HG02840 (cell line): ENCODE data around the gene ACOT11.
"Not testable (repeated sequence)": the region's sequence is repeated elsewhere in the genome, so short reads cannot be mapped to it uniquely, and the experiment has no call there.

Source experiments
- ATAC-seq: cut with Tn5 transposase; IDR thresholded peaks from one replicate; pipeline ENCODE4 v1.9.1; 2021; ENCODE audit warnings: mild to moderate bottlenecking, moderate library complexity, moderate number of reproducible peaks; ENCODE audit not compliant: unreplicated experiment, low FRiP score

Gene ACOT11

DNA sequence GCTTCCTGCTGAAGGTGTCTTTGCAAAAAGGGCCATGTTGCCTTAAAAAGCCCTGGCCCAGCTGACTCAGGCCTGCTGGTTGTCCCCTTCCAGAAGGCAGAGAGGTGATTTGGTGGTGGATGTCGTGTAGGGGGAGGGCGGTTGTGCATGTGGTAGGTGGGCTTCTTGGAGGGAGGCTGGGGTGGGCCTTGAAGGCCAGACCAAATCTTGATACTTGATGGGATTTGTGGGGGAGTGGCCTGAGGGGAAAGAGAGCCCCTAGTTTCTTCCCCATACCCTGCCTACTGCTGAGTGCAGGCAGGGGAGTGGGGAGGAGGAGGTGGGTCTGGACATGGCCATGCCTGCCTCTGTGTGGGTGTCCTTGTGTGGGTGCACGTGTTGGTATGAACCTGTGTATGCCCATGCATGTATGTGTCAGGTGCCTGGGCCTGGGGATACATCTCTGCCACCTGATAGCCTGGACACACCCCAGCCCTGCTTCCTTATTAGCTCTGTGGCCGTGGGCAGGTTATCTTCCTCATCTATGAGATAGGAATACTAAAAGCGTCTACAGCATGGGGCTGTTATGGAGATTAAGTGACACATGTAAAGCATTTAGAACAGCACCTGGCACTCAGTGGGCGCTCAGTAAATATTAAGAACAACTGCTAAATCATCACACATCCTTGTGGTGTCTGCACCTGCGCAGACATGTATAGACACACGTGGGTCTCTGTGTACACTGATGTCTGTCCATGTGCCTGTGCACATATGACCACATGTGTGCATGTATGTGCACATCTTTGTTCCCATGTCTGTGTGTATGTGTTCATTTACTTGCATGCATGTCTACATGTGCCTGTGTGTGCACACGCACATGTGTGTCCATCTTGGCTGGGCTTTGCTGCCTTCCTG lies 58.3 kb downstream of the ACOT11 start:
- ATAC-seq = no peak

DNA sequence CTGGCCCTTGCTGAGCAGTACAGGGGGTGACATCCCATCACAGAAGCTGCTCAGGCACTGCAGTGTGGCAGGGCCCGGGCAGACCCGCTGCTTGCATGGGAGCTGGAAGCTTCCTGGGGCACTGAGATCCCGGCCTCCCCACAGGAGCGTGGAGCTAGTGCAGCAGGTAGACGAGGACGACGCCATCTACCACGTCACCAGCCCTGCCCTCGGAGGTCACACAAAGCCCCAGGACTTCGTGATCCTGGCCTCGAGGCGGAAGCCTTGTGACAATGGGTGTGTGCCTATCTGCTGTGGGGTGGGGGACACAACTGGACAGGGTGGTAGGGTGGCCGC lies 58.9 kb downstream of the ACOT11 start:
- ATAC-seq = no peak

DNA sequence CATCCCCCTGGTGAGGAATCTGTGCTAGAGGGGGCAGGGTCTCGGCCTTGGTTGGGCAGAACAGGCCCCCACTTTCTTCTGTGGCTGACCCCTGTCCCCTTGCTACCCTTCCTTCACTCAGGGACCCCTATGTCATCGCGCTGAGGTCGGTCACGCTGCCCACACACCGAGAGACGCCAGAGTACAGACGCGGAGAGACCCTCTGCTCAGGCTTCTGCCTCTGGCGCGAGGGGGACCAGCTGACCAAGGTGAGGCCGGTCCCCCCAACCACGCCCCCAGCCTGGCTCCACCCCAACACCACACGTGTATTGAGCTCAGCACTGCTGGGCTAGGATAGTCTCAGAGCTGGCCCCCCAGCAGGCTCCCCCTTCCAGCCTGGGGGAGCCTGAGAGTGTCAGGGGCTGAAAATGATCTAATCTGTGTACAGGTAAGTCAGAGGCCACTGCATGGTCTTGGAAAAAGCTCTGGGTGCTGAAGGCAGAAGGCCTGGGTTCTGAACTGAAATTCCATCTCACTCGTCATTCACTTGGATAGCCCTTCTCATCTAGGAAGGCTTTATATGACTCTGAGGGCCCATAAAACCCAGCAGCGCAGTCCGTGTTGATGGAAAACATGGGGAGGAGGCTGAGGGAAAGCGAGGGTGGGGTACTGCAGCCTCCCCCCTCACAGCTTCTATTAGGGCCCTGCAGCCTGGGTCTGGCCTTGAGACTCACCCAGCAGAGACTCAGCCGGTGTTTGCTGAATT lies 60.0 kb downstream of the ACOT11 start:
- no peak for ATAC-seq

DNA sequence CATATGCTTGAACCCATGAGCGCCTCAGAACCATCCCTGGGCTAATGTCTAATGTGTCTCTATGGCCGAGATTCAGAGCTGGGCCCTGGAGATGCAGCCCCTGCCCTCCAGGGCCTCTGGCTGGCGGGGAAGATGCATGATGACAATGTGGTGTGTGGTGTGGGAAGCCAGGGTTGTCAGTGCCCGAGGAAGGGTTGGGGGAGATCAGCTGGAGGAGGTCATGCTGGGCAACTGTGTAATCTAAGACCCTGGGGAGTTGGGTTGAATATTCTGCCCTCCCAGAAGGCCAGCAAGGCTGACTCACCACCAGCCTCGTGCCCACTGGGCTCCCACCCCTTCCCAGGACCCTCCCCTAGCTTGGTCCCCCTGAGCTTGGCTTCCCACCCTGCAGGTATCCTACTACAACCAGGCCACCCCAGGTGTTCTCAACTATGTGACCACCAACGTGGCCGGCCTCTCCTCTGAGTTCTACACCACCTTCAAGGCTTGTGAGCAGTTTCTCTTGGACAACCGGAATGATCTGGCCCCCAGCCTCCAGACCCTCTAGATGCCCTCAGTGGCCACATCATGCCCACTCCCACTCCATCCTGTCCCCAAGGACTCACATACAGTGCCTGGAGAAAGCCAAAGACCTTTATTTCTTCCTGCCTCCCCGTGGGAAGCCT lies 60.7 kb downstream of the ACOT11 start:
- no peak for ATAC-seq

DNA sequence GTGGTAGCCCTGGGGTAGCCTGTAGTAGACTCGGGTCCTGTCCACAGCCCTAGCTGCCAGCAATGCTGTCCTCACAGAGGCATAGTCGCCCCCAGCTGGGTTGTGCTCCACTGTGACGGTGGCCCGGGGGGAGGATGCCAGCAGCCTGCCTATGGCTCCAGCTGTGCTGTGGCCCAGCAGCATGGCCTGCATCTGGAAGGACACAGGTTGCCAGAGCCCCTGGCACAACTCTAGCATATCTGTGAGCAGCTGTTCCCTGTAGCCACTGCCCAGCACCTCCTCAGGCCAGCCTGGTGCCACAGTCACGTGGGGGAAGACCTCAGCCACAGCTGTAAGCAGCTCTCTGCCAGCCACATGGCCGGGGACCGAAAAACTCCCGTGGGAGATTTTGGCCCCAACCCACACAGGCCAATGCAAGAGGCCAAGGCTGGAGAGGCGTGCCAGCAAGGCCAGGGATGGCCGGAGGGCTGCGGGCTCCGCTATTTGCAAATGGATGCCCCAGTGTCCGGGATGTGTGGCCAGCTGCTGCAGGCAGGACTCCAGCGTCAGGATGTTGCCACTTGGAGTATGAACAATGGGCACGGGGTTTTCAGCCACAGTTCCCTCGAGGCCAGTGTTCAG lies 61.4 kb downstream of the ACOT11 start:
- no peak for ATAC-seq

DNA sequence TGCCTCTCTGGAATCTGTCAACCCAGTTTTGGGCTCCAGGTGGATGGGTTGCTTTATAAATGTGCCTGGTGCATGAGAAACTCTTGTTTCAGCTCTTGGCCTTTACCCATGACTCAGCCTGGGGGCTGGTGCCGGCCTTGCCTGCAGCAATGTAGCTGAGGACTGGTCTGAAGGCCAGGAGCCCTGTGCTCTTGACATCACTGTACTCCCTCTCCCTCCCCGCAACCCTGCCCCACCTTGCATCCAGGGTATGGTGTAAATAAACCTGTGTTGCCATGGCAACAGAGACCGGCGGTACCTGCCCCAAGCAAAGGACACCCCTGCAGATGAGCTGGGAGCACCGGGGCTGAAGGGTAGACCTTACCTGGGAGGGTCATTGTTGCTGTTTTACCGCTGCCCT lies 62.0 kb downstream of the ACOT11 start:
- no peak for ATAC-seq

DNA sequence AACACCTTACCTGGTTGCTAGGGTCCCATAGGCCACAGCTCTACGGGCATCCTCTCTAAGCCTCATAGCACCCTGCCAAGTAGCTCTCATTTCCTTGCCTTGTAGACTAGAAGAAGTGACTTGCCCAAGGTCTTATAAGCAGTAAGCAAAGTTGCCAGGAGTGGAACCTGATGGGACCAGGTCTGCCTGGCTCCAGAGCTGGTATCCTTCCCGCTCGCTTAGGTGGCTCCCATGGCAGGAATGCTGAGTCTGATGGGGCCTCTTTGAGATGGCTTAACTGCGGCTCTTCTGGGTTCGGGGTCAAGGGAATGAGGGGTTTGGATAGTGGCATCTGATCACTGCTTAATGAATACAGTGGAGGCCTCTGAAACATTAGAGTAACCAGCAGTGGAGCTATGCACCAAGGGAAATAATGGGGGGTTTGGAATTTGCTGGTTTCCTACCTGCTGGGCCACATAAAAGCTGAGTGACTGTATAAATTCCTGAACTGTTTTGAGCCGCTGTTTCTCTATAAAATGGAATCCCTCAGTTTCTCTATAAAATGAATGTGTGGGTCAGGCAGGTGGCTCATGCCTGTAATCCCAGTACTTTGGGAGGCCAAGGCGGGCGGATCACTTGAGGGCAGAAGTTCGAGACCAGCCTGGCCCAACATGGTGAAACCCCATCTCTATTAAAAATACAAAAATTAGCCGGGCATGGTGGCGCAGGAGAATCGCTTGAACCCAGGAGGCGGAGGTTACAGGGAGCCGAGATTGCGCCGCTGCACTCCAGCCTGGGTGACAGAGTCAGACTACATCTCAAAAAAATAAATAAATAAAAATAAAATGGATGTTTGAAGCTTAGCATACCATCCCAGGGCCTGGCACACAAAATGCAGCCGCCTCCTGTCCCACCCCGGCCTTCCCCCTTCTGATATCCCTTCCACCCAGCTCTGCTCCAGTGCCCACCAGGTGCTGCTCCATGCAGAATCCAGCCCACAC lies 62.9 kb downstream of the ACOT11 start:
- ATAC-seq = no peak

DNA sequence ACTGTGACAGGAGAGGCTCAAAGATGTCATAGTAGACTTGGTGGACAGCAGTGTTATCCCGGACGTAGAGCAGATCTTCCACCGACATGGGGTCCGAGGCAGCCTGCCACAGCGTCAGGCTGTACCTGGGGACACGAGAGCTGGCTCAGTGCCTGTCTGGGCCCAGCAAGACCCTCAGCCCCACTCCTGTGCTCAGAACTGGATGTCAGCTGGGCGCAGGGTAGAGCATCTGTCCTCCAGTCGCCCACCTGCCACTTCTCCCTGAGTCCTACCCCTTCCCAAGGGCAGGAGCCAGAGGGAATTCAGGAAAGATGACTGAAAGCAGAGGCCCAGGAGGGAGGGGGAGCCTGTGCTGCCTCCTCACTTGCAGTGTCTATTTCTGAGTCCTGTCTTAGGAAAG lies 63.6 kb downstream of the ACOT11 start:
- no peak for ATAC-seq

DNA sequence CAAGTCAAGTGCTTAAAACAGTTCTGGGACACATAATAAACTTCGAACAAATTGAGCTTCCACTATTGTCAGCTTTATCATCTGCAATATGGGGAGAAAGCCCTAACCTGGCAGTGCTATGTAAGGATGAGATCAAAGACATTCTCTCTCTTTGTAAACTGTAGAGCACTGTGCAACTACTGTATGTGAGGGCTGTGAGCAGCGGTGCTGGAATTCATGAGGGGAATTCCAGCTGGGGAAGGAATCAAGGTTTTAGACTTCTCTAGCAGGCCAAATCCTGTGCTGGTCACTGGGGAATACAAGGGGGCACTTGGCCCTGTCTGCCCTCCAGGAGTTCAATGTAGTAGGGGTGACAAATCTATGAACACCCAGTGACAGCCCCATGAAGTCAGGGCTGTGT lies 66.0 kb downstream of the ACOT11 start:
- no peak for ATAC-seq

DNA sequence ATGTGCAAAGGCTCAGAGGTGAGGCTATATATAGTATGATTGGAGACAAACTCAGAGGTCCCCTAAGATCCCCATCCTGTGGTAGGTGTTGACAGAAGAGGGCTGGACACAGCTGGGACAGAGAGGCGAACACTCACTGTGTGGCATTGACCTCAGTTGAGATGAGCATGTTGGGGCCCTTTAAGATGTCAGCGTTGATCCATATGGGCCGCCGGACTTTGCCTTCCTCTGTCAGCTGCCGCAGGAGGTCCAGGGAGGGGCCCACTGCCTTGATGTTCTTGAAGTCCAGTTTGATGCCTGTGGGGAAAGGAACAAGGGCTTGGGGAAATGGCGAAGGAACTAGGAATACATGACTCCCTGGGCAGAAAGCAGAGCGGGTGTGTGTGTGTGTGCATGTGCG lies 66.5 kb downstream of the ACOT11 start:
- ATAC-seq = no peak

DNA sequence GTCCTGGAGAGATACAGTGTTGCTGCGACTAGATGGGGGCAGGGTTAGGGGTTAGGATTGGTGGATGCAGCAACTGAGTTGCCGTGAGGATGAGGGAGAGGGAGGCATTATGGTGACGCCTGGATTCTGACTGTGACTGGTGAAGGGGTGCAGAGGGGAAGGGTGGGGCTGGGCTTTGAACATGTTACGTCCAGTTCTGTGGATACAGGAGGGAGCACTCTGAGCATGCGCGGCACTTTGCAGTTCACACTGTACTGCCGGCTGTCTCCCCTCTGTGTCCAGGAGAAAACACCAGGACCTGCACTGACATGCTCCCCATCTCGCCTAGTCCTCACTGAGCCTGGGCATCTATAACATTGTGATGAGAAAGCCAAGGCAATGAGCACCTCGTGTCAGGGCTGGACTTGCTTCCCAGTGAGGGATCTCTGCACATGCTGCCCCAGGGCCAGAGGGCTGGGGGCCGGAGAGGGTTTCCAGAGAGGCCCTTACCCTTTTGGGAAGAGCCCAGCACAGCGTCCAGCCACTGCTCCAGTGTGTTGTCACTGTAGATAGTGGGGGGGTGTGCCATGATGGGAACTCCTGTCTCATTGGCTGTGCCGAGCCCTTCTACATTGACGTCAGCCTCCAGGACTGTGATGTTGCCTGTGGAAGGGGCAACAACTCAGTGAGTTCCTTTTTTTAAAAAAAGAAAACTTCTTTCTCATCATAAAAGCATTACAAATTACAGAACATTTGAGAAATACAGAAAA lies 67.7 kb downstream of the ACOT11 start:
- no peak for ATAC-seq

DNA sequence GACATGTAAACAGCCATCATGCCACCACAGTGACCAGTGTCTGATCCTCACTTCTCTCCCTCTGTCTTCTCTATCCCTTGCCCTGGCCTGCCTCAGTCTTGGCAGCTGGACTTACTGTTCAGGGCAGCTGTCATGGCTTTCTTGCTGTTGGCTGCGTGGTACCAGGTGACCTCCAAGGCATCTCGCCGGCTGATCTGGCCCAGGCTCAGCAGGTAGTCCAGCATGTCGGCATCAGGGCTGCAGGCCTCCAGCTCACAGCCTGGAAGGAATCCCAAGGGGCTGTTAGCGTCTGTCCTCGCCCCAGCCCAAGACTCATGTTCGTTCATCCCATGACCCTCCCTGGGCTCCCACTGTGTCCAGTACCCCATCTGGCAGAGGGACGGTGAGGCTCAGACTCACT lies 71.7 kb downstream of the ACOT11 start:
- ATAC-seq = no peak

DNA sequence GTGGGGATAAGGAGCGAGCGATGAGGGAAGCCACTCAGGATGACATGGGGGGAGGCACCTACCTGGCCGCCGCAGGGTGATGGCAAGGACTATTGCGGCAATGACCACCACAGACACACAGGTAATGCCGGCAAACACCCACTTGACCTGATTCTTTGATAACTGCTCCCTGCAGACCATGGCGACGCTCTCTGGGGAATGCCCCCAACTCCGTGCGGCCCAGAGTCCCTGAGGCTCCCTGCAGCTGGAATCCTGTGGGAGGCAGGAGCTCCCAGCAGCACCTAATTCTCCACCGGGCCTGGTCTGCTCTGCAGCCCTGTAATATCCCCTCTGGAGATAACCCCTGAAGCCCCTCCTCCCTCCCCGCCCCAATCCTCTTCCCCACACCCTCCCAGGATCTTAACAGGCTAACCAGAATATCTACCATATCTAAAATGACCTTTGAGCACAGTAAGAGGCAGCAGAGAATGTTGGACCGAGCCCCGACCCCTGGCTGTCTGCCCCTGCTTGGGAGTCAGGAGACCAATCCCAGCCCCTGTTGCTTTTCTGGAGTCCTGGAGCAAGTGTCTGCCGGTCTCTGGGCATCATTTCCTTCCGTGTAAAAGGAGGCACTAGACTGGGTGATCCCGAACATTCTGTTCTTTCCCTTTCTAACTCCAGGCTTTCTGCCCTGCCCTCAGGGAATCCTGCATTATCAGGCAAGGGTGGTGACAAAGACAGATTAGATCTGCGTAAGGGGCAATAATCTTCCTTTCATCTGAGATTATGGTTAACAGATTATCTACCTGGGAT lies 75.4 kb downstream of the ACOT11 start, which contains the start of gene FAM151A:
TSS of gene FAM151A (minus strand) at position 310 of the 792 bp plus-strand sequence. CDS start at position 180, 130 bp downstream.
- no peak for ATAC-seq

DNA sequence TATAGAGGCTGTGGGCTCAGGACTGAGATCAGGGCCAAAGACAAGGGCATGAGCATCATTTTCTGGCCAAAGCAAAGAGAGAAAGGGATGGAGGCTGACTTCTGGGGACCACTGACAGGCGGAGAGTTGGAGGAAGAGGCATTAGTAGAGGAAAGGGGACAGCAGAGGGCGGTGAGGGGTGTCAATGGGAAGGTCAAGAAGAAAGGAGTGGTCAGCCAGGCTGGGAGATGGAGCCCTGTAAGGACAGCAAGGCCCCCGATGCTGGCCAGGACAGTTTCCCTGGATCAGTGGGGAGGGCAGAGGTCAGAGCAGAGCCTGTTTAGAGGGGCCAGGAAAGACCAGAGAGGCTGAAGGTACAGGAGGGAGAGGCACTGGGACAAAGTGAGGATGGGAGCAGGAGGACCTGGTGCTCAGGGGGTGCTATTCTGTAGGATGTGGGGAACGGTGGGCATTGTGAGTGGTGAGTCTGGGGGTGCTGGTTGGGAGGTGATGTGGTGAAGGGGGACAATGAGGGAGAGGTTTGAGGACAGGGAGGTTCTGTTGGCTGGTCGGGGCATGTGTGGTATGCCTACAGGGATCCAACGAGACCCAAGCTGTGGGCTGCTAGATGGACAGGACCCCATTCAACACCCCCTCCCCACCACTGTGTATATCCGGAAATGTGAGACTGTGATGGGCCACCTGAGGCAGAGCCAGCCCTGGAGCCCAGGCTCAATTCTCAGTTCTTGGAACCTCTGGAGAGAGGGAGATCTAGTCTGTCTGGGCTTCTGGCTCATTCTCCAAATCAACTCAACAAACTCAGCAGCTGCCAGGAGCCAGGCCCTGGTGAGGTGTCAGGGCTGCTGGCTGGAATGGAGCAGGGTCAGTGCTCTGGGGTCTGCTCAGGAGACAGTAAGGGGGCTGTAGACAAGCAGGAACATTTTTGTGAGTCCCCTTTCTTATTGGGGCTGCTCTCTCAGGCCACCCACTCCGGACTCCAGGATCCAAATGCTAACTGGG lies 76.7 kb downstream of the ACOT11 start:
- ATAC-seq = no peak

DNA sequence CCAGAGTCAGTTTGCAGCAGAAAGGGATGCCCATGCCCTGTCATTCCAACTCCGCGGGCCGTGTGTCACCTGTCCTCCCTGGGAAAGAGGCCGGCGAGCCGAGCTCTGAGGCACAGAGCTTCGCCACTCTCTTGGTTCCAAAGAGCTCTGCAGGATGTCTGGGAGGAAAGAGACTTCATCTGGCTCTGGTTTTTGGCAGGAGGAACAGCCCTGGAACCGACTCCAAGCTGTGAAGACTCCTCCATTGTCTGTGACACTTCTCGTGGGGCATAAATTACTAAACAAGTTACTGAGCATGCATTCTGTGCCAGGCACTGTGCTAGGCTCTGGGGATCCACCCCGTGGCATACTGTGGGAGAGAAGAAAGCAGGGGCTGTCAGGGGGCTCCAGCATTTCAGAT lies 79.2 kb downstream of the ACOT11 start:
- no peak for ATAC-seq

DNA sequence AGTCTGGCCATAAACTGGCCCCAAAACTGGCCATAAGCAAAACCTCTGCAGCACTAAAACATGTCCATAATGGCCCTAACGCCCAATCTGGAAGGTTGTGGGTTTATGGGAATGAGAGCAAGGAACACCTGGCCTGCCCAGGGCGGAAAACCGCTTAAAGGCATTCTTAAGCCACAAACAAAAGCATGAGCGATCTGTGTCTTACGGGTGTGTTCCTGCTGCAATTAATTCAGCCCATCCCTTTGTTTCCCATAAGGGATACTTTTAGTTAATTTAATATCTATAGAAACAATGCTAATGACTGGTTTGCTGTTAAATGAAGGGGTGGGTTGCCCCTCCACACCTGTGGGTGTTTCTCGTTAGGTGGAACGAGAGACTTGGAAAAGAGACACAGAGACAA lies 87.8 kb downstream of the ACOT11 start:
- ATAC-seq = not testable (repeated sequence)
